SK-N-SH (cell line): ENCODE measurements around the gene TBCD. TPM values are rescaled to one million over a fixed set of nuclear protein-coding genes. Genes with fewer than 3 reads are reported as not detected.

Experiments used
- CTCF ChIA-PET: fragments of 300-600, 350-600 bp; formaldehyde crosslinking; extraction: SDS; loops from one replicate; lab custom pipeline; 2021; lab: Yijun Ruan, JAX
- POLR2A ChIA-PET: fragments of 350-600 bp; sonication (Branson Sonifier 250); formaldehyde crosslinking; extraction: SDS; loops from one replicate; lab custom pipeline; 2020; ENCODE audit warnings: antibody characterized with exemption, inconsistent platforms; lab: Yijun Ruan, JAX
- DNase-seq: peaks from one replicate; pipeline ENCODE4 v3.0.0; 2012
- H2AFZ ChIP-seq: fragments of 200-600 bp; sonication (generic); 2 replicates; pipeline ENCODE4 v1.8.1; 2016; ENCODE audit warnings: antibody characterized with exemption, mild to moderate bottlenecking, low read depth
- H3F3A ChIP-seq: fragments of 200-600 bp; sonication (generic); replicated peaks from 2 replicates; pipeline ENCODE3; 2016; ENCODE audit warnings: antibody characterized with exemption, mild to moderate bottlenecking; ENCODE audit not compliant: insufficient read depth
- H3K27ac ChIP-seq, 2 experiments: fragments of 200-500 bp in 1 of 2; fragments of 200-600 bp in 1 of 2; sonication (Bioruptor generic) in 1 of 2; sonication (generic), shearing (Covaris generic) in 1 of 2; 2 replicates each; pipeline versions ENCODE4 v1.5.1 to v1.6.1; 2014 to 2016; ENCODE audit warnings: low read depth in 2 of 2, inconsistent platforms in 1 of 2, low read length in 1 of 2, mild to moderate bottlenecking in 1 of 2, mixed read lengths in 1 of 2
- H3K27me3 ChIP-seq: fragments of 200-600 bp; sonication (generic), shearing (Covaris generic); 2 replicates; pipeline ENCODE4 v1.6.1; 2016; ENCODE audit warnings: mixed run types; ENCODE audit not compliant: insufficient read depth
- H3K36me3 ChIP-seq, 2 experiments: fragments of 200-500 bp in 1 of 2; fragments of 200-600 bp in 1 of 2; sonication (Bioruptor generic) in 1 of 2; sonication (generic) in 1 of 2; replicated peaks in 1 of 2; 2 replicates each; pipeline versions ENCODE3 to v1.5.1; 2014 to 2016; ENCODE audit warnings: low read length in 1 of 2, mild to moderate bottlenecking in 1 of 2; ENCODE audit not compliant: insufficient read depth in 2 of 2, control insufficient read depth in 1 of 2
- H3K4me1 ChIP-seq, 2 experiments: fragments of 200-500 bp in 1 of 2; fragments of 200-600 bp in 1 of 2; sonication (Bioruptor generic) in 1 of 2; sonication (generic), shearing (Covaris generic) in 1 of 2; 2 replicates each; pipeline versions ENCODE4 v1.5.1 to v1.6.1; 2014 to 2016; ENCODE audit warnings: low read depth in 1 of 2, low read length in 1 of 2, mixed run types in 1 of 2; ENCODE audit not compliant: insufficient read depth in 2 of 2, control insufficient read depth in 1 of 2
- H3K4me2 ChIP-seq: fragments of 200-600 bp; sonication (generic), shearing (Covaris generic); 2 replicates; pipeline ENCODE4 v1.6.1; 2017; ENCODE audit warnings: mixed run types
- H3K4me3 ChIP-seq, 2 experiments: fragments of 200-500 bp in 1 of 2; fragments of 200-600 bp in 1 of 2; sonication (Bioruptor generic) in 1 of 2; sonication (generic), shearing (Covaris generic) in 1 of 2; 2 replicates each; pipeline versions ENCODE4 v1.5.1 to v1.8.1; 2014 to 2016; ENCODE audit warnings: low read depth in 2 of 2, inconsistent platforms in 1 of 2, low read length in 1 of 2, mild to moderate bottlenecking in 1 of 2, mixed read lengths in 1 of 2, moderate library complexity in 1 of 2
- H3K79me2 ChIP-seq: fragments of 200-600 bp; sonication (generic); 2 replicates; pipeline ENCODE4 v1.8.1; 2017; ENCODE audit warnings: mild to moderate bottlenecking; ENCODE audit not compliant: insufficient read depth
- H3K9ac ChIP-seq: fragments of 200-600 bp; sonication (generic); 2 replicates; pipeline ENCODE4 v1.6.1; 2017; ENCODE audit warnings: mixed run types
- H3K9me2 ChIP-seq: fragments of 200-600 bp; sonication (generic); 2 replicates; pipeline ENCODE4 v1.6.1; 2017; ENCODE audit warnings: mixed run types
- H3K9me3 ChIP-seq: fragments of 200-600 bp; sonication (generic); 2 replicates; pipeline ENCODE4 v1.6.1; 2017; ENCODE audit warnings: mixed run types, mild to moderate bottlenecking, moderate library complexity
- H4K20me1 ChIP-seq: fragments of 200-600 bp; sonication (generic); 2 replicates; pipeline ENCODE4 v1.6.1; 2017; ENCODE audit warnings: mild to moderate bottlenecking, mixed run types; ENCODE audit not compliant: insufficient read depth
- ELF1 ChIP-seq: IDR thresholded peaks from 2 replicates; pipeline ENCODE4 v1.4.0; 2012
- FOSL2 ChIP-seq: IDR thresholded peaks from 2 replicates; pipeline ENCODE4 v1.4.0; 2012; ENCODE audit warnings: low read depth, mild to moderate bottlenecking, moderate library complexity, borderline replicate concordance
- FOXM1 ChIP-seq: IDR thresholded peaks from 2 replicates; pipeline ENCODE4 v1.4.0; 2012; ENCODE audit warnings: low read depth, mild to moderate bottlenecking
- GABPA ChIP-seq: IDR thresholded peaks from 2 replicates; pipeline ENCODE4 v1.4.0; 2012; ENCODE audit warnings: low read depth, mild to moderate bottlenecking
- GATA2 ChIP-seq: sonication (generic); formaldehyde crosslinking; IDR thresholded peaks from 2 replicates; pipeline ENCODE4 v1.5.0; 2020; ENCODE audit warnings: mild to moderate bottlenecking, missing genetic modification reagents
- JUND ChIP-seq: IDR thresholded peaks from 2 replicates; pipeline ENCODE4 v1.4.0; 2012
- MEF2A ChIP-seq: IDR thresholded peaks from 2 replicates; pipeline ENCODE4 v1.4.0; 2012; ENCODE audit warnings: low read depth, borderline replicate concordance
- MXI1 ChIP-seq: IDR thresholded peaks from 2 replicates; pipeline ENCODE4 v1.6.1; 2012; ENCODE audit warnings: mild to moderate bottlenecking, low read depth, low read length, improper control_type of control experiment
- NRF1 ChIP-seq: IDR thresholded peaks from 2 replicates; pipeline ENCODE4 v1.6.1; 2012; ENCODE audit warnings: low read depth, mild to moderate bottlenecking, low read length
- RCOR1 ChIP-seq: fragments of 150-350 bp; IDR thresholded peaks from 2 replicates; pipeline ENCODE4 v1.6.1; 2017; ENCODE audit warnings: antibody characterized with exemption, low read length
- RXRA ChIP-seq: IDR thresholded peaks from 2 replicates; pipeline ENCODE4 v1.4.0; 2012; ENCODE audit warnings: low read depth, mild to moderate bottlenecking, borderline replicate concordance
- SIN3A ChIP-seq: IDR thresholded peaks from 2 replicates; pipeline ENCODE4 v1.6.1; 2012; ENCODE audit warnings: low read depth, mild to moderate bottlenecking, low read length, moderate library complexity, borderline replicate concordance
- SMC3 ChIP-seq: IDR thresholded peaks from 2 replicates; pipeline ENCODE4 v1.6.1; 2012; ENCODE audit warnings: low read depth, low read length, improper control_type of control experiment
- TAF1 ChIP-seq: IDR thresholded peaks from 2 replicates; pipeline ENCODE4 v1.6.1; 2012; ENCODE audit warnings: low read depth, mild to moderate bottlenecking, low read length, moderate library complexity, borderline replicate concordance
- TCF12 ChIP-seq: IDR thresholded peaks from 2 replicates; pipeline ENCODE4 v1.4.0; 2012
- TEAD4 ChIP-seq: IDR thresholded peaks from 2 replicates; pipeline ENCODE4 v1.4.0; 2012; ENCODE audit warnings: mild to moderate bottlenecking, borderline replicate concordance; ENCODE audit not compliant: insufficient read depth
- WGBS: methylation state at CpG from one replicate; pipeline ENCODE4 v1.1.6; 2017; ENCODE audit warnings: low lambda C conversion rate; 5-methylcytosine and 5-hydroxymethylcytosine counted together
- polyA plus RNA-seq, 3 experiments: library from polyadenylated mRNA; depleted of rRNA; stranded (reverse); fragments of >200 nt; gene quantifications; 2 replicates each; pipeline ENCODE4 v1.2.3, GENCODE V29; 2012
- TF ChIP-seq, protein P1 (sequence below): IDR thresholded peaks from 2 replicates; pipeline ENCODE4 v1.4.0; 2012; ENCODE audit warnings: low read depth
- TF ChIP-seq, protein P2 (sequence below): IDR thresholded peaks from 2 replicates; pipeline ENCODE4 v1.6.1; 2012; ENCODE audit warnings: mild to moderate bottlenecking, low read depth, low read length, moderate library complexity
- TF ChIP-seq, protein P3 (sequence below): fragments of 150-350 bp; IDR thresholded peaks from 2 replicates; pipeline ENCODE4 v1.6.1; 2017; ENCODE audit warnings: antibody characterized with exemption, low read length, low read depth, borderline replicate concordance
- TF ChIP-seq, protein P4 (sequence below): fragments of 150-350 bp; IDR thresholded peaks from 2 replicates; pipeline ENCODE4 v1.6.1; 2016; ENCODE audit warnings: mild to moderate bottlenecking, low read depth, low read length

Gene TBCD
- polyA plus RNA-seq, 1 of the 3 experiments (the other 2 are of a cell fraction) = 107 TPM

DNA sequence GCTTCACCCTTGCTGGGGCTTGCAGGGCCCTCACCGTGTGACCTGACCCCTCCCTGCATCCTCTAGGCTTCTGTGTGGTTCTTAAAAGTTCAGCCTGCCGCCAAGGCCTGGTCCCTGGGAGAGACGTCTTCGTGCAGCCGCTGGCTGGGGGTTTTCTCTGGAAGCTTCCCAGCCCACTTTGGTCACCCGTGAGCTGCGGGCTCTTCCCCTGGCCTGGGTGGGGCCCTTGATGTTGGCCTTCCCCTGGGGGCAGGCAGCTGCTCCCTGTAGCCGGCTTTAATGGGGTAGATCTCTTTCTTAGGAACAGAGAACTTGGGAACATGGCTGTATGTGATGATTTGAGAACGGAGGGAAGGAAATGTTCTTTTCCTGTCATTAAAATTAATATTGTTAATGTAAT is 55.2 kb downstream of the TBCD start:
- Histone ChIP-seq H3K9me3 (no peaks in the 10 kb centered on the region), H2AFZ (no peak overlapping the region)
- TF ChIP-seq MEF2A (no peak), ELF1 (no peak), GATA2 (CRISPR knock-in tag) (no peak), TAF1 (no peak), SMC3 (no peak), GABPA (no peak), FOXM1 (no peak), SIN3A (no peak), FOSL2 (no peak)
- TF ChIP-seq, protein P1, sequence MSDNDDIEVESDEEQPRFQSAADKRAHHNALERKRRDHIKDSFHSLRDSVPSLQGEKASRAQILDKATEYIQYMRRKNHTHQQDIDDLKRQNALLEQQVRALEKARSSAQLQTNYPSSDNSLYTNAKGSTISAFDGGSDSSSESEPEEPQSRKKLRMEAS = no peak
- TF ChIP-seq, protein P2, sequence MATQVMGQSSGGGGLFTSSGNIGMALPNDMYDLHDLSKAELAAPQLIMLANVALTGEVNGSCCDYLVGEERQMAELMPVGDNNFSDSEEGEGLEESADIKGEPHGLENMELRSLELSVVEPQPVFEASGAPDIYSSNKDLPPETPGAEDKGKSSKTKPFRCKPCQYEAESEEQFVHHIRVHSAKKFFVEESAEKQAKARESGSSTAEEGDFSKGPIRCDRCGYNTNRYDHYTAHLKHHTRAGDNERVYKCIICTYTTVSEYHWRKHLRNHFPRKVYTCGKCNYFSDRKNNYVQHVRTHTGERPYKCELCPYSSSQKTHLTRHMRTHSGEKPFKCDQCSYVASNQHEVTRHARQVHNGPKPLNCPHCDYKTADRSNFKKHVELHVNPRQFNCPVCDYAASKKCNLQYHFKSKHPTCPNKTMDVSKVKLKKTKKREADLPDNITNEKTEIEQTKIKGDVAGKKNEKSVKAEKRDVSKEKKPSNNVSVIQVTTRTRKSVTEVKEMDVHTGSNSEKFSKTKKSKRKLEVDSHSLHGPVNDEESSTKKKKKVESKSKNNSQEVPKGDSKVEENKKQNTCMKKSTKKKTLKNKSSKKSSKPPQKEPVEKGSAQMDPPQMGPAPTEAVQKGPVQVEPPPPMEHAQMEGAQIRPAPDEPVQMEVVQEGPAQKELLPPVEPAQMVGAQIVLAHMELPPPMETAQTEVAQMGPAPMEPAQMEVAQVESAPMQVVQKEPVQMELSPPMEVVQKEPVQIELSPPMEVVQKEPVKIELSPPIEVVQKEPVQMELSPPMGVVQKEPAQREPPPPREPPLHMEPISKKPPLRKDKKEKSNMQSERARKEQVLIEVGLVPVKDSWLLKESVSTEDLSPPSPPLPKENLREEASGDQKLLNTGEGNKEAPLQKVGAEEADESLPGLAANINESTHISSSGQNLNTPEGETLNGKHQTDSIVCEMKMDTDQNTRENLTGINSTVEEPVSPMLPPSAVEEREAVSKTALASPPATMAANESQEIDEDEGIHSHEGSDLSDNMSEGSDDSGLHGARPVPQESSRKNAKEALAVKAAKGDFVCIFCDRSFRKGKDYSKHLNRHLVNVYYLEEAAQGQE = no peak
- TF ChIP-seq, all 33 proteins: peak for 0
- DNase-seq = no peak
- no peak overlapping the region for H3K9ac ChIP-seq
- H3K27ac ChIP-seq = no peak overlapping the region
- H3K4me1 ChIP-seq = peaks cover 0 to 4% of the 10 kb centered on the region in 2 experiments; a peak in 1 of 4 replicates
- no peak overlapping the region for H3K4me2 ChIP-seq
- 93% methylated on average over 9 of the region's 9 CpGs for WGBS
- ChIA-PET CTCF (no interaction called here), POLR2A (no interaction called here)
- H3K79me2 ChIP-seq = peaks cover 15% of the 10 kb centered on the region; the same call in 1 of the 2 replicates
- no peaks in the 10 kb centered on the region for H3K27me3 ChIP-seq
- no peak overlapping the region for H3K4me3 ChIP-seq
- H3K9me2 ChIP-seq = no peaks in the 10 kb centered on the region
- H3K36me3 ChIP-seq = peaks cover 3 to 37% of the 10 kb centered on the region in 2 experiments
- peaks cover 14% of the 10 kb centered on the region for H4K20me1 ChIP-seq
- H3F3A ChIP-seq = no peaks in the 10 kb centered on the region

DNA sequence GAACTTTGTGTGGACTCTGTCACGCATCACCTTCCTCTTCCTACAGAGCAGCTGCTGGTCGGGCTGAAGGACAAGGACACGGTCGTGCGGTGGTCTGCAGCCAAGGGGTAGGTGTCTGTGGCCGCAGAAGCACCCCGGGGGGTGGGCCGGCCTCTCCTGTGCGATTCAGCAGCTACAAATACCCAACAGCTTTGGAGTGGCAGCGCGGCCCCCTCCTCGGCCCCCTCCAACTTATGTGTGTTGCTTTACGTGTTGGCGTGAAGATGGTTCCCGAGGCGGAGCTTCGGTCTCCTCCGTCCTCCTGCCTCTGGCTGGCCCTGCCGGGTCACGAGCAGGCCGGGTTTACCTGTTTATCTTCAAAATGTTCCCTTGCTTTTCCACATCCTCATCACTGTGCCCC is 55.7 kb downstream of the TBCD start:
- Histone ChIP-seq H3K4me2 (no peak overlapping the region), H4K20me1 (peaks cover 10% of the 10 kb centered on the region), H3K9ac (no peak overlapping the region)
- POLR2A ChIA-PET = no interaction called here
- CTCF ChIA-PET = no interaction called here
- no peak for TF ChIP-seq RXRA
- TF ChIP-seq NRF1 = no peak
- no peak for TF ChIP-seq TEAD4
- TF ChIP-seq JUND = no peak
- no peak for TF ChIP-seq GATA2 (CRISPR knock-in tag)
- TF ChIP-seq RCOR1 = no peak
- TF ChIP-seq, protein P3, sequence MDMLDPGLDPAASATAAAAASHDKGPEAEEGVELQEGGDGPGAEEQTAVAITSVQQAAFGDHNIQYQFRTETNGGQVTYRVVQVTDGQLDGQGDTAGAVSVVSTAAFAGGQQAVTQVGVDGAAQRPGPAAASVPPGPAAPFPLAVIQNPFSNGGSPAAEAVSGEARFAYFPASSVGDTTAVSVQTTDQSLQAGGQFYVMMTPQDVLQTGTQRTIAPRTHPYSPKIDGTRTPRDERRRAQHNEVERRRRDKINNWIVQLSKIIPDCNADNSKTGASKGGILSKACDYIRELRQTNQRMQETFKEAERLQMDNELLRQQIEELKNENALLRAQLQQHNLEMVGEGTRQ = no peak
- TF ChIP-seq, protein P4, sequence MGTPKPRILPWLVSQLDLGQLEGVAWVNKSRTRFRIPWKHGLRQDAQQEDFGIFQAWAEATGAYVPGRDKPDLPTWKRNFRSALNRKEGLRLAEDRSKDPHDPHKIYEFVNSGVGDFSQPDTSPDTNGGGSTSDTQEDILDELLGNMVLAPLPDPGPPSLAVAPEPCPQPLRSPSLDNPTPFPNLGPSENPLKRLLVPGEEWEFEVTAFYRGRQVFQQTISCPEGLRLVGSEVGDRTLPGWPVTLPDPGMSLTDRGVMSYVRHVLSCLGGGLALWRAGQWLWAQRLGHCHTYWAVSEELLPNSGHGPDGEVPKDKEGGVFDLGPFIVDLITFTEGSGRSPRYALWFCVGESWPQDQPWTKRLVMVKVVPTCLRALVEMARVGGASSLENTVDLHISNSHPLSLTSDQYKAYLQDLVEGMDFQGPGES = no peak
- no peak for TF ChIP-seq MEF2A
- no peak for TF ChIP-seq MXI1
- no peak for TF ChIP-seq TCF12
- TF ChIP-seq, all 33 proteins: peak for 0
- H2AFZ ChIP-seq = no peak overlapping the region
- no peak overlapping the region for H3K27ac ChIP-seq
- H3F3A ChIP-seq = no peaks in the 10 kb centered on the region
- H3K27me3 ChIP-seq = no peaks in the 10 kb centered on the region
- over 99% methylated on average over 21 of the region's 21 CpGs for WGBS
- no peaks in the 10 kb centered on the region for H3K9me3 ChIP-seq
- peaks cover 0 to 4% of the 10 kb centered on the region in 2 experiments; a peak in 1 of 4 replicates for H3K4me1 ChIP-seq
- H3K4me3 ChIP-seq = no peak overlapping the region
- no peak for DNase-seq
- no peaks in the 10 kb centered on the region for H3K9me2 ChIP-seq
- H3K36me3 ChIP-seq = peaks cover 7 to 39% of the 10 kb centered on the region in 2 experiments
- peaks cover 11% of the 10 kb centered on the region; the same call in 1 of the 2 replicates for H3K79me2 ChIP-seq
